ENCODE results near the gene IL1RAPL2. TPM values are rescaled to one million over a fixed set of nuclear protein-coding genes. Genes with fewer than 3 reads are reported as not detected.

The IL1RAPL2 gene
- total RNA-seq, 2 donors from 2014 or later = not detected

DNA sequence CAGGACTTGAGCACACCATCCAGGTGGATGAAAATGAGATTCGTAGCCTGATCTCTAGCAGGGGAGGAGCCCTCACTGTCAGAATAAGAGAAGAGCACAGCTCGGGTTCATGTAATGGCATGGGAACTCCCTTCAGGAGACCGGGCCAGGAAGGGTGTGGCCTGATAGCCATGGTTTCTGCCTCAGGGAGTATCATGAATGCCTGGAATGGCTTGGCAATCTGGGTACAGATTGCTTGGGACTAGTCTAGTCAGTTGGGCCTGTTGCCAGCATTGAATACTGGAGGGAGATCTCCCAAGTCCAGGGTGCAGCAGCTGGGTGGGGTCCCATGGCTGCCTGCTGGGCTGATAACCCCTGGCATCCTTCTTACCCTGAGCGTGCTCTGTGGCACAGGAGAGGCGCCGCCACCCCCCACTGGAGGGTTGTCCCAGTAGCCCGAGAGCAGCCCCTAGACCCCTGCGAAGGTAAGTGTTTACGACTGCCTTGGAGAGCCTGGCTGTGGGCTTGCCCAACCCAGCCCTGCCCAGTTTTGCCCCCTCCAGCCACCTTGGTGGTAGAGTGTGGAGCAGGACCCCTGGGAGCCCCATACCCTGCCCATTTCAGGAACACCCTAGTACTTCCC, 355.7 kb downstream of the IL1RAPL2 start:
- DNase-seq (no peak), ATAC-seq (replicated peaks in 1 of 2) (peak in 1 of 2 donors; percentile 12)
- Mint-ChIP-seq H3K4me1 (ENCODE audit: low read depth) (no peaks in the 10 kb centered on the region), H3K4me3 (no peak overlapping the region), H3K36me3 (ENCODE audit: insufficient read depth in 2 of 2) (no peaks in the 10 kb centered on the region), H3K27me3 (ENCODE audit: low read depth) (peaks cover 25% of the 10 kb centered on the region), H3K9me3 (no peaks in the 10 kb centered on the region), H3K27ac (no peak overlapping the region)

DNA sequence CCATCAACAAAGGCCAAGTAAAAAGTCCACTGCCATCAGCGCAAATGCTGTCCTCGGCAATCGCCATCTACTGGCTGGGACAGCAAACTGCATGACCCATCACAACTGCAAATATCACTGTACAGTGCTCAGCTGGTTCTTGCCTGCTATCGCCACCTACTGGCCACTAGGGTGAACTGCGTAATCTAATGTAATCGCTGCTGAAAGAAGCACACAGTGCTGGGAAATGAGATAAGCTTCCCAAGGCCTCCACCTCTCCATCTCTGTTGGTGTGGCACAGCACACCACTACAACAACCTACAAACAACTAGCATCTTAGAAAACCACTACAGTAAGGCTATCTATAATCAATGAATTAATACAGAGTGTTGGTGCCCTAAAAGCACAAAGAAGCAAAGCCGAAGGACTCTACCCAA, 356.2 kb downstream of the IL1RAPL2 start:
- peak; percentile 49 to 69 for DNase-seq
- peak; percentile 77 to 95 for ATAC-seq (replicated peaks in 1 of 2)
- peaks cover 31% of the 10 kb centered on the region for H3K27me3 Mint-ChIP-seq (ENCODE audit: low read depth)
- H3K4me3 Mint-ChIP-seq = no peak overlapping the region
- H3K9me3 Mint-ChIP-seq = no peaks in the 10 kb centered on the region
- no peaks in the 10 kb centered on the region for H3K4me1 Mint-ChIP-seq (ENCODE audit: low read depth)
- H3K36me3 Mint-ChIP-seq (ENCODE audit: insufficient read depth in 2 of 2) = no peaks in the 10 kb centered on the region
- H3K27ac Mint-ChIP-seq = no peak overlapping the region

DNA sequence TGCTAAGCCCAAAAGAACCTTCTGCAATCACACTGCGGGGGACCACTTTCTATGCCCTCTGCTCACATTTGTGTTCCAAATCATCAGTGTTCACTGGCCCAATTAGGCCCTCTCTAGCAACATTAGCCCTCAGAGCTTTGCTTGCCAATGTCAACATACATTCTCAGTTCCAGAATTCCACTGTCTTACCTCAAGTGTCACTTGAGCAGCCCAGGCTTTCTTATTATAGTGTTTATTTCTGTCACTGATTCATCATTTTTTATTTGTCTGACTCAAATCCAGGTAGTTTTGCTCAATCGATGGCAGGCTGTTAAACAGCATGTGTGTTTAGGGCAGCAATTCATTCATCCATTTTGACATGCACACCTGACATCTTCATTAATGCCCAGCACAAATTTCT, 363.3 kb downstream of the IL1RAPL2 start:
- no peaks in the 10 kb centered on the region for H3K9me3 Mint-ChIP-seq

DNA sequence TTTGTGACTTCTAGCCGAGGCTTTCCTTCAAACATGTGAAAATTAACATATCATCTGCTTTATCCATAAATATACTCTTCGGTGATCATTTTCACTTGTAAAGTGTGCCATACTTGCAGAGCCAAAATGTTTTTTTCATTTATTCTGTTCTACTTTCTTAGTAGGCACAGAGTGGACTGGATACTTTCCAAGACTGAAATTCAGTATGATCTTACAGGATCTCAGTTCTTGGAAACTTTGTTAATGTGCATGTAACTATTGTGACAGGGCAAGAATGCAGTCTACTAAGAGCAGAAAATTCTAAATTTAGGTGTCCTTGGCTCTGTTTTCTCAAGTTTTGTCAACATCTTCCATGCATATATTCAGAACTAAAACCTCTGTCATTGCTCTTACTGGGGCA, 369.6 kb downstream of the IL1RAPL2 start:
- Mint-ChIP-seq H3K4me3 (no peak overlapping the region), H3K27me3 (ENCODE audit: low read depth) (peaks cover 17% of the 10 kb centered on the region), H3K9me3 (no peaks in the 10 kb centered on the region), H3K4me1 (ENCODE audit: low read depth) (no peaks in the 10 kb centered on the region), H3K27ac (no peak overlapping the region), H3K36me3 (ENCODE audit: insufficient read depth in 2 of 2) (no peaks in the 10 kb centered on the region)
- DNase-seq = no peak
- no peak for ATAC-seq (replicated peaks in 1 of 2)

More for the DNA sequence above, 363.3 kb downstream of the IL1RAPL2 start:
- DNase-seq (no peak), ATAC-seq (replicated peaks in 1 of 2) (no peak)
- Mint-ChIP-seq H3K27me3 (ENCODE audit: low read depth) (peaks cover 29% of the 10 kb centered on the region), H3K27ac (no peak overlapping the region), H3K4me1 (ENCODE audit: low read depth) (no peaks in the 10 kb centered on the region), H3K4me3 (no peak overlapping the region), H3K36me3 (ENCODE audit: insufficient read depth in 2 of 2) (no peaks in the 10 kb centered on the region)

DNA sequence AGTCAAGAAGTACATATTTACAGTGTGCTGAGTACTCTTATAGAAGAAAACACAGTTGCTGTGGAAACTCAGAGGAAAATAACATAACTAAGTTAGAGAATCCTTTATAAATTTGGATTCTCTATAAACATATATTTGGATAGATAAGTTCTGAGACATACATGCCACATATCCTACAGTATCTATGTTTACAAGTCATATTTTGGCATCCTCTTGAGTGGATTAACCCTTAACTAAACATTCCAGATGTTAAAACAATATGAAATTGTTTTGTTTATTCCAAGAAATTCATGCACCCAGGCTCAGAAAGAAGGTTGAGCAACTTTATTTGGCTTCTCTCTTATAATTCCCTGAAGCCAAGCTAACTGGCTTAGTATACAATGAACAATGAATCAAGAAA, 387.3 kb downstream of the IL1RAPL2 start:
- Mint-ChIP-seq H3K27ac (no peak overlapping the region), H3K27me3 (ENCODE audit: low read depth) (peaks cover 15% of the 10 kb centered on the region), H3K4me3 (no peak overlapping the region), H3K9me3 (no peaks in the 10 kb centered on the region), H3K4me1 (ENCODE audit: low read depth) (no peaks in the 10 kb centered on the region), H3K36me3 (ENCODE audit: insufficient read depth in 2 of 2) (no peaks in the 10 kb centered on the region)
- ATAC-seq (replicated peaks in 1 of 2) = no peak
- no peak for DNase-seq

DNA sequence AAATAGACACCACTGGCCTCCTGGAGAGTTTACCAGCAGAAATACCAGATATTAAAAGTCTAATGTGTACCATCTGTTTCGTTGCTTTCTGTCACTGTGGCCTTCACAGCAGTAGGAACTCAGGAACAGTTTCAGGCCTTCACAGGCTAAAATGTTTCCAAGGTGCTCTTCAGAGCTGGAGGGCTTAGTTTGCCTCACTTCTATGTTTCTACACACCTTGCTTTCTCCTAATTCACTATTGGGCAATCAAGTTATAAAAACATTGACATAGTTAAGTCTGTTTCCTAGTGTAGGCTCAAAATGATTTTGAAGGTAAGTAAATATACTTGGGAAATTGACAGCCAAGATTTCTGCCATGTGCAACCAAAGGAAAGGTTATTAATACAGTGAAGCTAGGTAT, 395.9 kb downstream of the IL1RAPL2 start:
- H3K27ac Mint-ChIP-seq = no peak overlapping the region

DNA sequence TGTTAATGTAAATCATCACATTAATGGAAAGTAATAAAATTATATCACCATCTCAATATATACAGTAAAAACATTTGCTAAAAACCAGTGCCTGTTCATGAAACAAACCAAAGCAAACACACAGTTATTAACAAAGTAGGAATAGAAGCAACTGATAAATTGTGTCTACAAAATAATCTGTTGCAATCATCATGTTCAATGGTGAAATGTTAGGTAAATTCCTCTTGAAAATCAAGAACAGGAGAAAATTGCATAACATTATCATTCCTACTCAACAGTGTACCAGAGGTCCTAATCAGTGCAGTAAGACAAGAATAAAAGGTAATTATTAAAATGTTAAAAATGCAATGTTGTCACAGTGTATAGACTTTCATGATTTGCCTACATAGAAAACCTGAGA, 402.2 kb downstream of the IL1RAPL2 start:
- Mint-ChIP-seq H3K9me3 (no peaks in the 10 kb centered on the region), H3K36me3 (ENCODE audit: insufficient read depth in 2 of 2) (no peaks in the 10 kb centered on the region), H3K27me3 (ENCODE audit: low read depth) (peaks cover 30% of the 10 kb centered on the region), H3K27ac (no peak overlapping the region), H3K4me3 (no peak overlapping the region), H3K4me1 (ENCODE audit: low read depth) (no peaks in the 10 kb centered on the region)
- ATAC-seq (replicated peaks in 1 of 2) (no peak), DNase-seq (no peak)

More for the DNA sequence above, 395.9 kb downstream of the IL1RAPL2 start:
- no peaks in the 10 kb centered on the region for H3K9me3 Mint-ChIP-seq
- no peaks in the 10 kb centered on the region for H3K36me3 Mint-ChIP-seq (ENCODE audit: insufficient read depth in 2 of 2)
- DNase-seq (no peak), ATAC-seq (replicated peaks in 1 of 2) (no peak)
- peaks cover 24% of the 10 kb centered on the region for H3K27me3 Mint-ChIP-seq (ENCODE audit: low read depth)
- no peaks in the 10 kb centered on the region for H3K4me1 Mint-ChIP-seq (ENCODE audit: low read depth)
- no peak overlapping the region for H3K4me3 Mint-ChIP-seq

DNA sequence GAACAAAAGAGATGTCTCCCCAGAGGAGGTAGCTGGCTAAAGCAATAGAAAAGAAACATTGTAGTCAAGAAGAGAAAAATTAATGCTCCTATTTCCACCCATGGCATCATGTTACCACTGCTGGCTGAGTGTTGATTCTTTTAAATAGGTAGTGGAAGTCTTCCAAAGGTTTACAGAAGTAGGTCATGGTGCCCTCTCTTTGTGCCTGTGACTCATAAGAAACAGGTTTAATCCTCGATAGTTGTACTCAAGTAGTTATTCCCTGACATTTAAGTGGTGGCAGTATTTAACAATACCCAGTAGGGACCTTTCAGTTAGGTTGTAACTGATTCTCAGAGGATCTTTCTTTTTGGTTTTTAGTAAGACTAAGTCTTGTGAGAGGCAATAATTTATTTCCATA, 406.7 kb downstream of the IL1RAPL2 start:
- H3K27me3 Mint-ChIP-seq (ENCODE audit: low read depth) = peaks cover 29% of the 10 kb centered on the region
- H3K36me3 Mint-ChIP-seq (ENCODE audit: insufficient read depth in 2 of 2) = no peaks in the 10 kb centered on the region
- H3K9me3 Mint-ChIP-seq = peaks cover 0 to 3% of the 10 kb centered on the region in 2 donors
- DNase-seq (no peak), ATAC-seq (replicated peaks in 1 of 2) (no peak)
- H3K4me3 Mint-ChIP-seq = no peak overlapping the region
- no peaks in the 10 kb centered on the region for H3K4me1 Mint-ChIP-seq (ENCODE audit: low read depth)
- no peak overlapping the region for H3K27ac Mint-ChIP-seq

DNA sequence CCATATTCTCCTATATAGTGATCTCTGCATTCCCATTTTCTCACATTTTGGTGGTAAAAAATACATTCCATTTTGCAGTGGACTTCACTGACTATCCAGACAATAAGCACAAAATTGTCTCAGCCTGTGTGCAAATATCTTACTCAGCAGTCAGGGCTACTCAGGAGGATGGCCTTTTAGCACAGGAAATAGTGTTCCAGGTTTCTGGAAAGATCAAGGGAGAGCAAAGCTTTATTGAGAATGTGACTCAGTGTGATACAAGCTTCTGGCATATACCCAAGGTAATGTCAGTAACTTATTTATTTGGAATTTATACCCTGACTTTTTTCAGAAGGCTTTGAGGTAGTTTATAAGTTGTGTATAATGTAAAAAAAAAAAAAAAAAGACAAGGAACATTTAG, 421.1 kb downstream of the IL1RAPL2 start:
- ATAC-seq (replicated peaks in 1 of 2) = no peak

DNA sequence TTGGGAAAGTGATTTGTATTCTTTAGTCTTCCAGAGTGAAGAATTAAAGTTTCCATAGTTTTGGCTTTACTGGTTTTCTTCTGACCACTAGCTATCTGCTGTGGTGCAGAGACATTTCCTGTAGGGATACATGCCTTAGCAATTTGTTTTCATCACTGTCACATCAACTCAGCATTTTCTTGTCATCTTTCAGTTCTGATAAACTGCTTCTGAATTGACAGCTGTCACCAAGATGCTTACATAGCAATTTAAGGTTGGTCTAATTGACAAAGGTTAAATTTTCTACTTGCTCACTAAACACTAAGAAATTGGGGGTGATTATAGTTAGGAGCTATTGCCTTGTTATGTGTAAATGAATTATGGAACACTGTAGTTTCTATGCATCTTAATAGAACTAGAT, 422.0 kb downstream of the IL1RAPL2 start:
- DNase-seq = no peak
- Mint-ChIP-seq H3K4me3 (no peak overlapping the region), H3K27ac (no peak overlapping the region), H3K27me3 (ENCODE audit: low read depth) (peaks cover 46% of the 10 kb centered on the region), H3K9me3 (peaks cover 2 to 3% of the 10 kb centered on the region in 2 donors), H3K36me3 (ENCODE audit: insufficient read depth in 2 of 2) (no peaks in the 10 kb centered on the region), H3K4me1 (ENCODE audit: low read depth) (no peaks in the 10 kb centered on the region)
- ATAC-seq (replicated peaks in 1 of 2) = no peak

More for the DNA sequence above, 421.1 kb downstream of the IL1RAPL2 start:
- Mint-ChIP-seq H3K4me1 (ENCODE audit: low read depth) (no peaks in the 10 kb centered on the region), H3K9me3 (peaks cover 2 to 3% of the 10 kb centered on the region in 2 donors), H3K27ac (no peak overlapping the region), H3K27me3 (ENCODE audit: low read depth) (peaks cover 43% of the 10 kb centered on the region), H3K36me3 (ENCODE audit: insufficient read depth in 2 of 2) (no peaks in the 10 kb centered on the region), H3K4me3 (no peak overlapping the region)
- DNase-seq = no peak

DNA sequence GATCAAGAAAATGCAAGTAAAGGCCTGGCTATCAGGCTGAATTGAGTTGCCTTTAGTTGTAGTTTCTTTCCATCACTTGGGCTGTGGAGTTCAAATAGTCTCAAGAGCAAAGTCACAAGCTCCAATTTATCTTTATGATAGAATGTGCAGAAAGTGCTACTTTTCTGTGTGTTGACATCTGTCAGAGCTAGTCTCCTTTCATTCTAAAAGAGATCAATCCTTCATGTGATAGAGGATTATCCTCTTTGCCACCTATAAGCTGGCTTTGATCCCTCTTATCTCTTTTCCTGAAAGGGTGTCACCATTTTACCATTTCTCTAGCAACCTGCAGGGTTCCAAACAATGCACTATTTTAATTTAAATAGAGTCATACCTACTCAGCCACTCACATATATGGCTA, 429.5 kb downstream of the IL1RAPL2 start:
- Mint-ChIP-seq H3K36me3 (ENCODE audit: insufficient read depth in 2 of 2) (no peaks in the 10 kb centered on the region), H3K4me3 (no peak overlapping the region), H3K9me3 (peaks cover 2 to 6% of the 10 kb centered on the region in 2 donors), H3K27ac (no peak overlapping the region), H3K4me1 (ENCODE audit: low read depth) (no peaks in the 10 kb centered on the region), H3K27me3 (ENCODE audit: low read depth) (peaks cover 26% of the 10 kb centered on the region)
- ATAC-seq (replicated peaks in 1 of 2) = no peak
- DNase-seq = no peak

DNA sequence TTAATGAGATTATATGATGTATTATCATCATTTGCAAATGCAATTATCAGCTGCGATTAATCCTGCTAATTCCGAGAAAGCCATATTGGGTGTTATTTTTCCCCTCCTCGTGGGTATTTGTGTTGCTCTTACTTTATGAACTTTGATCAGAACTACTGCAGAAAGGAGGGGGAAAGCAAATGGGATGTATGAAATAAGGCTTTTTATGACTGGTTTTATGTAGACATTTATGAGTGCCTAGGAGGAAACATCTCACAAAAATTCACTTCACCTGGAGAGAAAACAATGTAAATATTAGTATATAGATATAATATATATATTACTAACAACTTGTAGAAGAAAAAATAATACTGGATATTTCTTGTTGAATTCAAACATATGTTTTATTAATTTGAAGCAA, 440.1 kb downstream of the IL1RAPL2 start:
- Mint-ChIP-seq H3K27ac (no peak overlapping the region), H3K4me1 (ENCODE audit: low read depth) (no peaks in the 10 kb centered on the region), H3K27me3 (ENCODE audit: low read depth) (peaks cover 10% of the 10 kb centered on the region), H3K4me3 (no peak overlapping the region), H3K36me3 (ENCODE audit: insufficient read depth in 2 of 2) (no peaks in the 10 kb centered on the region), H3K9me3 (no peaks in the 10 kb centered on the region)
- ATAC-seq (replicated peaks in 1 of 2) (no peak), DNase-seq (no peak)

DNA sequence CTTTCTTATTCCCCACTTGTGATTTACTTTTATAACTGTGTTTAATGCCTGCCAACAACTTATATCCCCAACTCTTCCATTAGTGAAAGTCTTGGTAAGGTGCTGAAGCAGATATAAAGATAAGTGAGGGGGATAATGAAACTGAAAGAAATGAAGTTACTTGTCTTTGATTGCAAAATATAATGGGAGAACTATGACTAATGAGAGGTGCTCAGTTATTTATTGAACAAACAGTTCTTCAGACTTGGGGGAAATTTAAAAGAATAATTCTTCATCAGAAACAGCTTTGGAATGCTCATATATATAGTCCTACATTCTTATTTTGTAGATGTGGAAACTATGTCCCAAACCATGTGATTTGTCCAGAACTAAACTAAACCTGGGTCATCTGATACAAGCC, 441.0 kb downstream of the IL1RAPL2 start:
- H3K27me3 Mint-ChIP-seq (ENCODE audit: low read depth) = peaks cover 10% of the 10 kb centered on the region
- no peak overlapping the region for H3K4me3 Mint-ChIP-seq
- H3K27ac Mint-ChIP-seq = no peak overlapping the region
- DNase-seq (no peak), ATAC-seq (replicated peaks in 1 of 2) (no peak)
- H3K4me1 Mint-ChIP-seq (ENCODE audit: low read depth) = no peaks in the 10 kb centered on the region
- no peaks in the 10 kb centered on the region for H3K36me3 Mint-ChIP-seq (ENCODE audit: insufficient read depth in 2 of 2)
- no peaks in the 10 kb centered on the region for H3K9me3 Mint-ChIP-seq

DNA sequence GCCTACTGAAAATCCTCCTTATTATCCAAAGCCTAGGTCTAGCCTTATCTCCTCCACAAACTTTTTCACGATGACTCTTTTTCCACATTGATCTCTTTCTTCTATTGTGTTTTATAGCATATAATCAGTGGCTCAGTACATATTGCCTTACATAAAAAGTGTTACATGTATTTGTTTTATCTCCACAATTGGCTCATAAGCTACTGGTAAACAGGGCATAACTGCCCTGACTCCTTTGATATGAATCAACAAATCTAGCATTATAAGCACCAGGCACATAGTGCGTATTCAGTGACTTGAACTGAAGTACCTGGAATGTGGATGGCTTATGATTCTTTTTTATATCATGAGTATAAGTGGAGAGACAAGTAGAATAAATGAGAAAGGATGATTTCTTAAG, 447.7 kb downstream of the IL1RAPL2 start:
- ATAC-seq (replicated peaks in 1 of 2) = no peak
- H3K27ac Mint-ChIP-seq = peak overlapping the region; percentile 7
- H3K4me1 Mint-ChIP-seq (ENCODE audit: low read depth) = no peaks in the 10 kb centered on the region
- no peak for DNase-seq
- no peaks in the 10 kb centered on the region for H3K9me3 Mint-ChIP-seq
- no peaks in the 10 kb centered on the region for H3K36me3 Mint-ChIP-seq (ENCODE audit: insufficient read depth in 2 of 2)
- no peak overlapping the region for H3K4me3 Mint-ChIP-seq
- H3K27me3 Mint-ChIP-seq (ENCODE audit: low read depth) = peaks cover 31% of the 10 kb centered on the region

All from activated T-cell treated with anti-CD3 and anti-CD28 coated beads, Interleukin-2, amount 50 U/mL, for 72 hours (primary cell).